A549 (cell line): ENCODE results near the gene TGFBR2. TPM values are rescaled to one million over a fixed set of nuclear protein-coding genes. Genes with fewer than 3 reads are reported as not detected.
A peak's percentile ranks its signal among the peaks of the same experiment; 100 is the strongest.

Experiments used
- ATAC-seq, 2 experiments: fragments of 200-7000 bp in 1 of 2; fragments of >200 bp in 1 of 2; cut with Nextera tagmentation in 1 of 2; cut with Tn5 transposase in 1 of 2; 3 replicates each; pipeline versions ENCODE4 v1.8.0 to v1.9.1; 2018 to 2020; ENCODE audit warnings: mild to moderate bottlenecking in 1 of 2, moderate library complexity in 1 of 2
- CTCF ChIA-PET: fragments of 300-600 bp; sonication (Branson Sonifier 250); formaldehyde crosslinking; extraction: SDS; loops from one replicate; lab custom pipeline; 2021; ENCODE audit warnings: antibody characterized with exemption, inconsistent platforms; lab: Yijun Ruan, JAX
- POLR2A ChIA-PET: fragments of 350-600 bp; formaldehyde crosslinking; extraction: SDS; loops from one replicate; lab custom pipeline; 2021; ENCODE audit warnings: antibody characterized with exemption, inconsistent platforms; lab: Yijun Ruan, JAX
- DNase-seq, 2 experiments: peaks; one replicate each; pipeline versions ENCODE4 v3.0.0 to v3.0.0-alpha.2; 2011 to 2016; ENCODE audit warnings: low read depth in 1 of 2, low spot score in 1 of 2
- FAIRE-seq: peaks from 2 replicates; lab custom pipeline; 2011; peaks lifted over from hg19 to GRCh38; lab: Jason Lieb, UNC
- H3K27ac ChIP-seq, 2 experiments: fragments of >200 bp; sonication (Bioruptor Twin); formaldehyde crosslinking; 3 replicates each; pipeline ENCODE4 v1.5.1; 2016 to 2017
- H3K4me1 ChIP-seq: fragments of >200 bp; sonication (Bioruptor Twin); formaldehyde crosslinking; 3 replicates; pipeline ENCODE4 v1.6.1; 2016
- H3K4me2 ChIP-seq: fragments of >200 bp; sonication (Bioruptor Twin); formaldehyde crosslinking; 3 replicates; pipeline ENCODE4 v1.6.1; 2016
- H3K4me3 ChIP-seq: fragments of >200 bp; sonication (Bioruptor Twin); formaldehyde crosslinking; 3 replicates; pipeline ENCODE4 v1.5.1; 2016
- H3K9me3 ChIP-seq: fragments of >200 bp; sonication (Bioruptor Twin); formaldehyde crosslinking; 3 replicates; pipeline ENCODE4 v1.6.1; 2016
- CBX8 ChIP-seq: fragments of 200-600 bp; sonication (generic); IDR thresholded peaks from 2 replicates; pipeline ENCODE4 v1.6.1; 2016
- ESRRA ChIP-seq: fragments of 150-350 bp; IDR thresholded peaks from 2 replicates; pipeline ENCODE4 v1.6.1; 2014; ENCODE audit warnings: mild to moderate bottlenecking, low read length, borderline replicate concordance
- GATA3 ChIP-seq: IDR thresholded peaks from 2 replicates; pipeline ENCODE4 v1.6.1; 2012; ENCODE audit warnings: borderline replicate concordance
- HOXB13 ChIP-seq: fragments of 250-450 bp; sonication (Bioruptor Pico); IDR thresholded peaks from 2 replicates; pipeline ENCODE4 v1.5.0; 2020; ENCODE audit warnings: low read depth, mild to moderate bottlenecking, moderate library complexity
- HOXB5 ChIP-seq: fragments of 250-450 bp; sonication (Bioruptor Pico); IDR thresholded peaks from 2 replicates; pipeline ENCODE4 v1.5.0; 2020; ENCODE audit warnings: mild to moderate bottlenecking, moderate library complexity
- JUN ChIP-seq, 2 experiments: fragments of >200 bp; sonication (Bioruptor Twin); formaldehyde crosslinking; IDR thresholded peaks; 2 replicates in 1 of 2; 3 replicates in 1 of 2; pipeline ENCODE4 v1.6.1; 2016 to 2017
- MAFK ChIP-seq: fragments of 450-650 bp; IDR thresholded peaks from 2 replicates; pipeline ENCODE4 v1.6.1; 2014; ENCODE audit not compliant: partially characterized antibody
- MAZ ChIP-seq: fragments of 150-350 bp; IDR thresholded peaks from 2 replicates; pipeline ENCODE4 v1.6.1; 2014; ENCODE audit warnings: antibody characterized with exemption, low read depth, low read length, borderline replicate concordance
- NFE2L2 ChIP-seq: fragments of 150-350 bp; conservative IDR thresholded peaks from 2 replicates; pipeline ENCODE4 v1.6.1; 2014; ENCODE audit warnings: low read length
- PHF8 ChIP-seq: fragments of 200-600 bp; sonication (generic); IDR thresholded peaks from 2 replicates; pipeline ENCODE4 v1.6.1; 2016; ENCODE audit warnings: low read depth, mild to moderate bottlenecking, antibody characterized with exemption, moderate library complexity, borderline replicate concordance
- RAD21 ChIP-seq, 2 experiments: fragments of >200 bp in 1 of 2; sonication (Bioruptor Twin) in 1 of 2; formaldehyde crosslinking in 1 of 2; IDR thresholded peaks in 1 of 2; conservative IDR thresholded peaks in 1 of 2; 2 replicates in 1 of 2; 3 replicates in 1 of 2; pipeline ENCODE4 v1.6.1; 2012 to 2018; ENCODE audit warnings: inconsistent platforms in 1 of 2
- RCOR1 ChIP-seq: fragments of 150-350 bp; IDR thresholded peaks from 2 replicates; pipeline ENCODE4 v1.6.1; 2014; ENCODE audit warnings: antibody characterized with exemption, low read length, low read depth
- RNF2 ChIP-seq: fragments of 200-600 bp; sonication (generic); IDR thresholded peaks from 2 replicates; pipeline ENCODE4 v1.6.1; 2016; ENCODE audit warnings: low read depth, mild to moderate bottlenecking, antibody characterized with exemption, moderate library complexity, borderline replicate concordance
- SREBF2 ChIP-seq: fragments of 450-650 bp; IDR thresholded peaks from 2 replicates; pipeline ENCODE4 v1.6.1; 2014; ENCODE audit warnings: mild to moderate bottlenecking, moderate library complexity
- TFCP2L1 ChIP-seq: fragments of 250-450 bp; sonication (Bioruptor Pico); IDR thresholded peaks from 2 replicates; pipeline ENCODE4 v1.5.0; 2021; ENCODE audit warnings: mild to moderate bottlenecking
- TP53 ChIP-seq: fragments of 250-450 bp; sonication (Bioruptor Pico); IDR thresholded peaks from 2 replicates; pipeline ENCODE4 v1.5.0; 2021; ENCODE audit warnings: mild to moderate bottlenecking, moderate library complexity
- ZC3H11A ChIP-seq: fragments of 450-650 bp; IDR thresholded peaks from 2 replicates; pipeline ENCODE4 v1.6.1; 2014; ENCODE audit warnings: antibody characterized with exemption, mild to moderate bottlenecking
- ZSCAN20 ChIP-seq: fragments of 250-450 bp; sonication (Bioruptor Pico); IDR thresholded peaks from 2 replicates; pipeline ENCODE4 v1.8.0; 2022; ENCODE audit warnings: mild to moderate bottlenecking, moderate library complexity
- WGBS: methylation state at CpG from one replicate; pipeline ENCODE4 v1.1.6; 2017; ENCODE audit errors: missing lambda C conversion rate; 5-methylcytosine and 5-hydroxymethylcytosine counted together
- polyA plus RNA-seq, 4 experiments: library from polyadenylated mRNA; depleted of rRNA in 3 of 4; stranded (reverse); fragments of >200 nt; fragmentation: RNase III in 1 of 4; extraction: RNeasy Plus Mini Kit Qiagen cat#74134 plus additional on column Dnase treatment in 1 of 4; gene quantifications; 2 replicates in 3 of 4; 3 replicates in 1 of 4; pipeline ENCODE4 v1.2.3, GENCODE V29; 2011 to 2017
- TF ChIP-seq, protein P1 (sequence below): fragments of >200 bp; sonication (Bioruptor Twin); formaldehyde crosslinking; IDR thresholded peaks from 2 replicates; pipeline ENCODE4 v1.6.1; 2016
- TF ChIP-seq, protein P2 (sequence below): fragments of >200 bp; sonication (Bioruptor Twin); formaldehyde crosslinking; IDR thresholded peaks from 3 replicates; pipeline ENCODE4 v1.5.1; 2016
- TF ChIP-seq, protein P3 (sequence below): IDR thresholded peaks from 2 replicates; pipeline ENCODE4 v1.6.1; 2012
- TF ChIP-seq, protein P4 (sequence below): fragments of 450-650 bp; IDR thresholded peaks from 2 replicates; pipeline ENCODE4 v1.6.1; 2014; ENCODE audit warnings: antibody characterized with exemption

Gene TGFBR2
- polyA plus RNA-seq, 2 of the 4 experiments (the other 2 are of a cell fraction) = 48.5 to 97.4 TPM

DNA sequence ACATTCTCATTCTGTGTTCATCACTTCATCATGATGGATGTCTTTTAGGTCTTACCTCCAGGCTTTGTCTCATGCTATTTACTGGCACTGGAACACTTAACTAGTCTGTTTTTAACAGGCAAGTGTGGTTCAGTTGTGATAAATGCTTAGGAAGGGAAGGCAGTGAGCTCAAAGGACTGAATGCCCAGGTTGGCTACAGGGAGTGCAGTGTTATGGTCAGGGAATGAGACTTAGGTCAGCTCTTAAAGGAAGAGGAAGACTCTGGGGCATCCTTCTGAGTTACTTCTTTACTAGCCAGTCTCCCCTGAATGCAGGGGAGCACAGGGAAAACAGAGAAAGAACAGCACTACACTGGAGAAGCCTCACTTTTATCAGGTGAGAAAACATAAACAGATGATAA lies 72.6 kb downstream of the TGFBR2 start (continued):
- TF ChIP-seq RAD21 (conservative IDR thresholded peaks at IDR 0.05 in 1 of 2, IDR thresholded peaks at IDR 0.05 in 1 of 2) (no peak), PHF8 (no peak), RCOR1 (no peak)
- TF ChIP-seq, protein P1, sequence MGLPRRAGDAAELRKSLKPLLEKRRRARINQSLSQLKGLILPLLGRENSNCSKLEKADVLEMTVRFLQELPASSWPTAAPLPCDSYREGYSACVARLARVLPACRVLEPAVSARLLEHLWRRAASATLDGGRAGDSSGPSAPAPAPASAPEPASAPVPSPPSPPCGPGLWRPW = no peak
- TF ChIP-seq, all 56 proteins: peak for 0

GRCh38 chr3:30680789-30681648 lies 74.6 kb downstream of the TGFBR2 start:
- 0 out of 6 replicates have a peak overlapping the region, but pooled peaks of 1 of the 2 experiments have one; percentile 11 for H3K27ac ChIP-seq
- ATAC-seq (no peak), DNase-seq (no peak), FAIRE-seq (no peak)
- WGBS = 91% methylated on average over 18 of the region's 18 CpGs
- ChIA-PET CTCF (interaction anchor here (0.8 kb wide), 1 partner anchor 13 kb away, joined by 3 read pairs; no protein-coding TSS in a partner anchor), POLR2A (interaction anchor here (0.7 kb wide), 1 partner anchor 851 kb away, joined by 3 read pairs; the partner anchor contains the start of gene STT3B)
- peaks cover 40% of the 10 kb centered on the region for H3K4me1 ChIP-seq
- no peak overlapping the region for H3K4me2 ChIP-seq
- H3K4me3 ChIP-seq = no peak overlapping the region
- no peaks in the 10 kb centered on the region for H3K9me3 ChIP-seq
- TF ChIP-seq HOXB13 (CRISPR knock-in tag) = no peak
- no peak for TF ChIP-seq ESRRA
- TF ChIP-seq ZSCAN20 (CRISPR knock-in tag) = no peak
- TF ChIP-seq TFCP2L1 = no peak
- TF ChIP-seq, protein P2, sequence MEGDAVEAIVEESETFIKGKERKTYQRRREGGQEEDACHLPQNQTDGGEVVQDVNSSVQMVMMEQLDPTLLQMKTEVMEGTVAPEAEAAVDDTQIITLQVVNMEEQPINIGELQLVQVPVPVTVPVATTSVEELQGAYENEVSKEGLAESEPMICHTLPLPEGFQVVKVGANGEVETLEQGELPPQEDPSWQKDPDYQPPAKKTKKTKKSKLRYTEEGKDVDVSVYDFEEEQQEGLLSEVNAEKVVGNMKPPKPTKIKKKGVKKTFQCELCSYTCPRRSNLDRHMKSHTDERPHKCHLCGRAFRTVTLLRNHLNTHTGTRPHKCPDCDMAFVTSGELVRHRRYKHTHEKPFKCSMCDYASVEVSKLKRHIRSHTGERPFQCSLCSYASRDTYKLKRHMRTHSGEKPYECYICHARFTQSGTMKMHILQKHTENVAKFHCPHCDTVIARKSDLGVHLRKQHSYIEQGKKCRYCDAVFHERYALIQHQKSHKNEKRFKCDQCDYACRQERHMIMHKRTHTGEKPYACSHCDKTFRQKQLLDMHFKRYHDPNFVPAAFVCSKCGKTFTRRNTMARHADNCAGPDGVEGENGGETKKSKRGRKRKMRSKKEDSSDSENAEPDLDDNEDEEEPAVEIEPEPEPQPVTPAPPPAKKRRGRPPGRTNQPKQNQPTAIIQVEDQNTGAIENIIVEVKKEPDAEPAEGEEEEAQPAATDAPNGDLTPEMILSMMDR = no peak
- TF ChIP-seq, all 56 proteins: peak for 0

DNA sequence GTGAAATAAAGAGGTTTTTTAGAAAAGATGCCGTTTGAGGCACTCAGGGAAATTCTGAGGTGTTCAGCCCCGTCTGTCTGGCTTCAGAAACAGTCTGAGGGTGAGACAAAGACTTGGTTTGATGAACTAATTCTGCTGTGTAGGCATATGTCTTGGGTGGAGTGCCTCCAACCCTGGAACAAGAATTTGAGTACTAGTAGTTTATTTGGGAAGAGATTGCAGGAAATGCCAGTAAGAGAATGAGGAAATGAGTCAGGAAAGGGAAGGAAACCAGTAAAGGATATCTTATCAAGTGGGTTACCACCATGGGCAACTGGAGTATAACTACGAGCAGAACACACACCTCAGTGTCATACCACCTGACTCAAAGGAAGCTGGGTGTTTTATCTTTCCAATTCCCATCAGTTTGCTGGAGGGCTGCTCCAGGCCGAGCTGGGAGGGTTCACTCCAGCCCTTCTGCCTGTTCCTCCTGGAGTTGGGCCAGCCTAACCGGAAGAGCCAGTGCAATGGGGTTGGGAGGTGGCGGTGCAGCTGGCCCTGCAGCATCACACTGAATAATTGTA lies 75.3 kb downstream of the TGFBR2 start:
- Histone ChIP-seq H3K9me3 (no peaks in the 10 kb centered on the region), H3K27ac (peak overlapping the region in 1 of 2 experiments; percentile 51; a peak in 2 of 6 replicates), H3K4me1 (peaks cover 40% of the 10 kb centered on the region), H3K4me3 (no peak overlapping the region), H3K4me2 (no peak overlapping the region)
- TF ChIP-seq JUN (IDR thresholded peaks at IDR 0.05) = no peak
- peak; percentile 51 for TF ChIP-seq MAFK
- DNase-seq = no peak
- POLR2A ChIA-PET = no interaction called here
- CTCF ChIA-PET = interaction anchor here (0.8 kb wide), 1 partner anchor 12 kb away, joined by 3 read pairs; no protein-coding TSS in a partner anchor
- WGBS = 78% methylated on average over 6 of the region's 6 CpGs
- peak in 1 of 2 experiments; percentile 24; a peak in 2 of 6 replicates for ATAC-seq
- no peak for FAIRE-seq

DNA sequence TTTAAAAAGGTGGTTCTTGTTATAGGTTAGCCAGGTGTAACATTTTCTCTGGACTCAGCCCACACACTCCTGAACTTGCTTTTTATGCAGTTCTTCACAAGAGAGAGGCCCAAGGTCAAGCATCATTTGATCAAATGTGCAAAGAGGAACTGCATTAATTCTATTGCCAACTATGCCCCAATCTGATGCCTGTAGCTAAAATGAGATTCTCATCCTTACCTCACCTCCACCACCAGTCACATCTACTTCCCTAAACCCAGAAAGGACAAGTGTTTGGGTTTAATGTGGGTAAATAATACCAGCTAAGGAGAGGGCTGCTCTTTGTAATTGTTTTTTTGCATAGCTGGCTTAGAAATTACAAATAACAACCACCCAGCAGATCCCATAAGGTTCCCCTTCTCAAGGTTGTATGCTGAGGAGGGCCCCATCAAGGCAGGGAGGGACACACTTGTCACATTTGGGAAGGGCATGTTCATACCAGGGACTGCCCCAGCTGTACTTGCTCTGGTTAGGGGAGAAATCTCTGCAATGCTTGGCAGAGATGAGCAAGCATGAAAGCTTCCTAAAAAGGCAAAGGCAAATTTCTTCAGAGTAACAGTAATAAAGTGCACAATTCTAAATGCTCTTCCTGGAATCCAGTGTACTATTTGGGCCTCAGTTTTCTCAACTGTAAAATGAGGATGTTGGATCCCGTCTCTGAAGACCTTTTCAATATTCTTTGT lies 76.2 kb downstream of the TGFBR2 start:
- H3K9me3 ChIP-seq = no peaks in the 10 kb centered on the region
- 81% methylated on average over 1 of the region's 1 CpG for WGBS
- peaks cover 48% of the 10 kb centered on the region for H3K4me1 ChIP-seq
- FAIRE-seq = no peak
- no peak overlapping the region for H3K4me2 ChIP-seq
- ATAC-seq = no peak
- no peak for DNase-seq
- ChIA-PET CTCF (interaction anchor here (1.3 kb wide), 1 partner anchor 293 kb away, joined by 3 read pairs; no protein-coding TSS in a partner anchor), POLR2A (no interaction called here)
- no peak overlapping the region for H3K4me3 ChIP-seq
- peak overlapping the region in 1 of 2 experiments; percentile 4; a peak in 1 of 6 replicates for H3K27ac ChIP-seq
- TF ChIP-seq SREBF2 = no peak
- TF ChIP-seq, protein P3, sequence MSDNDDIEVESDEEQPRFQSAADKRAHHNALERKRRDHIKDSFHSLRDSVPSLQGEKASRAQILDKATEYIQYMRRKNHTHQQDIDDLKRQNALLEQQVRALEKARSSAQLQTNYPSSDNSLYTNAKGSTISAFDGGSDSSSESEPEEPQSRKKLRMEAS = no peak
- TF ChIP-seq TFCP2L1 = no peak
- no peak for TF ChIP-seq RCOR1
- TF ChIP-seq HOXB5 = no peak
- no peak for TF ChIP-seq RNF2
- TF ChIP-seq NFE2L2 = no peak
- no peak for TF ChIP-seq CBX8
- no peak for TF ChIP-seq TP53
- TF ChIP-seq, protein P4, sequence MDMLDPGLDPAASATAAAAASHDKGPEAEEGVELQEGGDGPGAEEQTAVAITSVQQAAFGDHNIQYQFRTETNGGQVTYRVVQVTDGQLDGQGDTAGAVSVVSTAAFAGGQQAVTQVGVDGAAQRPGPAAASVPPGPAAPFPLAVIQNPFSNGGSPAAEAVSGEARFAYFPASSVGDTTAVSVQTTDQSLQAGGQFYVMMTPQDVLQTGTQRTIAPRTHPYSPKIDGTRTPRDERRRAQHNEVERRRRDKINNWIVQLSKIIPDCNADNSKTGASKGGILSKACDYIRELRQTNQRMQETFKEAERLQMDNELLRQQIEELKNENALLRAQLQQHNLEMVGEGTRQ = no peak
- no peak for TF ChIP-seq GATA3
- TF ChIP-seq MAZ = no peak
- TF ChIP-seq, protein P2 = no peak
- TF ChIP-seq ZC3H11A = no peak
- no peak for TF ChIP-seq ESRRA
- no peak for TF ChIP-seq JUN (IDR thresholded peaks at IDR 0.05)
- TF ChIP-seq, all 56 proteins: peak for 0
